Stomach (tissue), 9 donors: ENCODE results near the gene C16orf92. TPM values are rescaled to one million over a fixed set of nuclear protein-coding genes. Genes with fewer than 3 reads are reported as not detected.

Source experiments
- DNase-seq, 2 donors: peaks; one replicate each; pipeline versions ENCODE4 v3.0.0 to v3.0.0-alpha.2; 2013 to 2019
- H3K27ac ChIP-seq, 5 donors: fragments of 200-600 bp in 4 of 5; sonication (generic) in 4 of 5; one replicate each; pipeline ENCODE4 v1.5.1; 2013 to 2019; ENCODE audit warnings: mild to moderate bottlenecking in 1 of 5, moderate library complexity in 1 of 5
- H3K27me3 ChIP-seq, 3 donors: fragments of 200-600 bp; sonication (generic); one replicate each; pipeline ENCODE4 v1.5.1; 2017 to 2019; ENCODE audit warnings: mixed run types in 1 of 3
- H3K36me3 ChIP-seq, 4 donors: fragments of 200-600 bp; sonication (generic); 1 replicate in 3 of 4; 2 replicates in 1 of 4; pipeline ENCODE4 v1.5.1; 2016 to 2019
- H3K4me1 ChIP-seq, 4 donors: fragments of 200-600 bp; sonication (generic); one replicate each; pipeline ENCODE4 v1.5.1; 2016 to 2019
- H3K4me3 ChIP-seq, 4 donors: fragments of 200-600 bp; sonication (generic) in 3 of 4; one replicate each; pipeline ENCODE4 v1.5.1; 2016 to 2019; ENCODE audit warnings: mild to moderate bottlenecking in 1 of 4
- H3K9me3 ChIP-seq, 4 donors: fragments of 200-600 bp; sonication (generic); one replicate each; pipeline ENCODE4 v1.5.1; 2016 to 2019
- EP300 ChIP-seq: sonication (generic); formaldehyde crosslinking; IDR thresholded peaks from one replicate; pipeline ENCODE4 v1.6.1; 2017; ENCODE audit warnings: antibody characterized with exemption
- POLR2A ChIP-seq, 4 donors: fragments of 450-650 bp; IDR thresholded peaks; one replicate each; pipeline ENCODE4 v1.6.1; 2016; ENCODE audit warnings: antibody characterized with exemption in 4 of 4, control low read depth in 2 of 4, mild to moderate bottlenecking in 1 of 4, moderate library complexity in 1 of 4
- POLR2AphosphoS5 ChIP-seq, 3 donors: sonication (generic); formaldehyde crosslinking; IDR thresholded peaks; one replicate each; pipeline ENCODE4 v1.6.1; 2016; ENCODE audit warnings: antibody characterized with exemption in 3 of 3
- WGBS, 5 donors: extraction: QIAGEN DNeasy Blood & Tissue Kit in 3 of 5; methylation state at CpG; one replicate each; pipeline versions ENCODE4 v1.1.5 to v1.1.7; 2013 to 2018; 5-methylcytosine and 5-hydroxymethylcytosine counted together
- intact Hi-C: fragments of 100-400 bp; cut with DNase I; formaldehyde crosslinking; loops from one replicate; pipeline ENCODE4 v1.15.1; 2023; ENCODE audit warnings: low total_unique reads
- polyA plus RNA-seq, 3 donors: library from polyadenylated mRNA; stranded (reverse); fragments of 200-250 nt; gene quantifications; one replicate each; pipeline ENCODE4 v1.2.3, GENCODE V29; 2013
- total RNA-seq, 5 donors: library from RNA; depleted of rRNA; stranded (reverse); fragments of >200 nt; gene quantifications; one replicate each; pipeline versions ENCODE4 v1.1.0 to v1.2.3, GENCODE V29; 2014 to 2016
- TF ChIP-seq, protein P1 (sequence below), 7 experiments: fragments of 450-650 bp in 4 of 7; fragments of 200-600 bp in 3 of 7; sonication (generic) in 3 of 7; IDR thresholded peaks; one replicate each; pipeline ENCODE4 v1.5.1; 2016 to 2019; ENCODE audit warnings: antibody characterized with exemption in 7 of 7, control low read depth in 2 of 7, mild to moderate bottlenecking in 1 of 7
- donor health status: healthy with polysubstance abuse.
- donor health status: Bipolar disorder and iron deficiency.
- donor health status: healthy.

C16orf92 gene
- total and polyA plus RNA-seq, 8 donors: not detected

- no peaks in the 10 kb centered on the region for H3K27me3 ChIP-seq
- peaks cover 7 to 14% (median 12%) of the 10 kb centered on the region in 4 donors for H3K4me1 ChIP-seq
- TF ChIP-seq EP300 (no peak), POLR2A (IDR thresholded peaks at IDR 0.05) (no peak), POLR2AphosphoS5 (IDR thresholded peaks at IDR 0.05) (no peak)
- TF ChIP-seq, protein P1, sequence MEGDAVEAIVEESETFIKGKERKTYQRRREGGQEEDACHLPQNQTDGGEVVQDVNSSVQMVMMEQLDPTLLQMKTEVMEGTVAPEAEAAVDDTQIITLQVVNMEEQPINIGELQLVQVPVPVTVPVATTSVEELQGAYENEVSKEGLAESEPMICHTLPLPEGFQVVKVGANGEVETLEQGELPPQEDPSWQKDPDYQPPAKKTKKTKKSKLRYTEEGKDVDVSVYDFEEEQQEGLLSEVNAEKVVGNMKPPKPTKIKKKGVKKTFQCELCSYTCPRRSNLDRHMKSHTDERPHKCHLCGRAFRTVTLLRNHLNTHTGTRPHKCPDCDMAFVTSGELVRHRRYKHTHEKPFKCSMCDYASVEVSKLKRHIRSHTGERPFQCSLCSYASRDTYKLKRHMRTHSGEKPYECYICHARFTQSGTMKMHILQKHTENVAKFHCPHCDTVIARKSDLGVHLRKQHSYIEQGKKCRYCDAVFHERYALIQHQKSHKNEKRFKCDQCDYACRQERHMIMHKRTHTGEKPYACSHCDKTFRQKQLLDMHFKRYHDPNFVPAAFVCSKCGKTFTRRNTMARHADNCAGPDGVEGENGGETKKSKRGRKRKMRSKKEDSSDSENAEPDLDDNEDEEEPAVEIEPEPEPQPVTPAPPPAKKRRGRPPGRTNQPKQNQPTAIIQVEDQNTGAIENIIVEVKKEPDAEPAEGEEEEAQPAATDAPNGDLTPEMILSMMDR (IDR thresholded peaks at IDR 0.05): no peak
- 53 to 63% (median 55%) methylated on average over 4 of the region's 4 CpGs for WGBS, 5 donors
- intact Hi-C loops: no loop called here
- no peaks in the 10 kb centered on the region for H3K36me3 ChIP-seq
- DNase-seq: no peak
- H3K27ac ChIP-seq: no peak overlapping the region
- H3K9me3 ChIP-seq: no peaks in the 10 kb centered on the region
- no peak overlapping the region for H3K4me3 ChIP-seq
Observed at GRCh38 chr16:30018731-30019158, 4.3 kb upstream of the C16orf92 start.

DNA sequence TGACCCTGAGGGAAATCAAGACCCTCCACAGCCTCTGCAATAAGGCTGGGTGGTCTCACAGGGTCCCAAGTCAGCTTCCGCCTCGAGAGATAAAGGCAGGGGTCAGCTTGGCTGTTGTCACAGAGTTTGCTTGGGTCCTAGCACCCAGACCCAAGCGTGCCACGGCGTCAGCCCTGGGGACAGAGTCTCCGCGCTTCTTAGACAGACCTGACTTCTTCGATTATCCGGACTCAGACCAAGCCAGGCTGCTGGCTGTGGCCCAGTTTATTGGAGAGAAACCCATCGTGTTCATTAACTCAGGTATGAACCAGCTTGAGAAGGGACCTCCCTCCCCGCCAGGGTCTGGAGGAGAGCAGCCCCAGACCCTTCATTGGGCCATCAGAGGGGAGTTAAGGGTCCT is 588 bp downstream of the C16orf92 start:
- no peak for TF ChIP-seq EP300
- TF ChIP-seq, protein P1 (IDR thresholded peaks at IDR 0.05): no peak
- intact Hi-C loops: loop anchor here (10.0 kb wide), 1 partner anchor 159 kb away; the partner anchor contains the start of gene CDIPT
- no peak for DNase-seq
- no peak overlapping the region for H3K4me3 ChIP-seq
- H3K4me1 ChIP-seq: peaks cover 7 to 14% (median 12%) of the 10 kb centered on the region in 4 donors
- WGBS, 5 donors: 81 to 90% (median 85%) methylated on average over 5 to 11 of the region's 11 CpGs
- H3K27me3 ChIP-seq: peaks cover 9 to 45% (median 18%) of the 10 kb centered on the region in 3 donors
- H3K36me3 ChIP-seq: no peaks in the 10 kb centered on the region
- H3K9me3 ChIP-seq: no peaks in the 10 kb centered on the region
- H3K27ac ChIP-seq: no peak overlapping the region

DNA sequence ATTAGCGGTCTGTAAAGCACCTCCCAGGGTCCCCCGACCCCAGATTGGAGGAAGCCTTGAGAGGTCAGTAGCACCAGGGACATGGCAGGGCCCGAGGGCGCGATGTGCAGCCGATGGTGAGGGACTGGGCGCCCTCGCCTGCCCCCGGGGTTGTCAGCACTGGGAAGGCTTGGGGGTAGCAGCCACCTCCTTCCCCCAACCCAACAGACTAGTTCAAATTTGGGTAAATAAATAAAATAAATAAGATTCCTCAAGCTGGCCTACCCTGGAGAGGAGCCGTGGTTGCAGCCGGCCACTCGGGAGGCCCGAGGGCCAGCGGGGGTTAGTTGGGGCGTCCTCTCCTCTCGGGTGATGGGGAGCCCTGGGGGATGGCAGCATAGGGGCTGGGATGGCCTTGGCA is 1.5 kb downstream of the C16orf92 start:
- 64 to 77% (median 65%) methylated on average over 12 to 16 of the region's 16 CpGs for WGBS, 5 donors
- TF ChIP-seq POLR2AphosphoS5 (IDR thresholded peaks at IDR 0.05): no peak
- TF ChIP-seq EP300: no peak
- TF ChIP-seq, protein P1 (IDR thresholded peaks at IDR 0.05): no peak
- no peak for TF ChIP-seq POLR2A (IDR thresholded peaks at IDR 0.05)
- no peak overlapping the region for H3K27ac ChIP-seq
- DNase-seq: no peak
- peaks cover 16 to 54% (median 27%) of the 10 kb centered on the region in 3 donors for H3K27me3 ChIP-seq
- peaks cover 7 to 14% (median 12%) of the 10 kb centered on the region in 4 donors for H3K4me1 ChIP-seq
- intact Hi-C loops: loop anchor here (10.0 kb wide), 1 partner anchor 160 kb away; the partner anchor contains the start of gene CDIPT
- no peak overlapping the region for H3K4me3 ChIP-seq
- H3K36me3 ChIP-seq: no peaks in the 10 kb centered on the region
- H3K9me3 ChIP-seq: no peaks in the 10 kb centered on the region

- 61 to 74% (median 68%) methylated on average over 11 to 20 of the region's 20 CpGs for WGBS, 5 donors
- no peak overlapping the region for H3K4me3 ChIP-seq
- H3K27me3 ChIP-seq: peaks cover 16 to 61% (median 34%) of the 10 kb centered on the region in 3 donors
- intact Hi-C loops: loop anchor here (5.0 to 10.0 kb wide), 2 partner anchors 160 to 328 kb away; partner anchors contain the start of gene CDIPT
- no peak overlapping the region for H3K27ac ChIP-seq
- H3K36me3 ChIP-seq: no peaks in the 10 kb centered on the region
- H3K9me3 ChIP-seq: no peaks in the 10 kb centered on the region
- no peak for DNase-seq
- TF ChIP-seq POLR2AphosphoS5 (IDR thresholded peaks at IDR 0.05): no peak
- no peak for TF ChIP-seq EP300
- TF ChIP-seq POLR2A (IDR thresholded peaks at IDR 0.05): no peak
- TF ChIP-seq, protein P1 (IDR thresholded peaks at IDR 0.05): no peak
- peaks cover 7 to 14% (median 12%) of the 10 kb centered on the region in 4 donors for H3K4me1 ChIP-seq
Observed at GRCh38 chr16:30025156-30025555, 2.2 kb downstream of the C16orf92 start.
